GM21825 (cell line): Measurements from ENCODE around the gene POGLUT2.
A peak's percentile ranks its signal among the peaks of the same experiment; 100 is the strongest.
"Not testable (repeated sequence)": the region's sequence is repeated elsewhere in the genome, so short reads cannot be mapped to it uniquely, and the experiment has no call there.

ENCODE experiments used
- ATAC-seq: cut with Tn5 transposase; IDR thresholded peaks from one replicate; pipeline ENCODE4 v1.9.1; 2021; ENCODE audit warnings: mild to moderate bottlenecking, moderate library complexity; ENCODE audit not compliant: unreplicated experiment

Gene POGLUT2

GRCh38 chr13:102812611-102813287, 14.0 kb upstream of the POGLUT2 start:
- ATAC-seq, result no peak

- ATAC-seq, result no peak
Measured at GRCh38 chr13:102807699-102808098, 8.9 kb upstream of the POGLUT2 start.

GRCh38 chr13:102805680-102806079, 6.9 kb upstream of the POGLUT2 start:
- no peak for ATAC-seq

GRCh38 chr13:102800145-102801041, 1.6 kb upstream of the POGLUT2 start:
- ATAC-seq, result peak; percentile 79

- ATAC-seq, result peak; percentile 3
Measured at GRCh38 chr13:102799426-102800144, 809 bp upstream of the POGLUT2 start.

GRCh38 chr13:102793611-102794355, 5.0 kb downstream of the POGLUT2 start:
- ATAC-seq, result no peak

- no peak for ATAC-seq
Measured at GRCh38 chr13:102792396-102792795, 6.4 kb downstream of the POGLUT2 start.

- no peak for ATAC-seq
Measured at GRCh38 chr13:102788683-102789082, 10.1 kb downstream of the POGLUT2 start.

- ATAC-seq, result no peak
Measured at GRCh38 chr13:102784483-102784882, 14.3 kb downstream of the POGLUT2 start.

GRCh38 chr13:102781591-102781990, 17.2 kb downstream of the POGLUT2 start:
- ATAC-seq, result no peak

- ATAC-seq, result not testable (repeated sequence)
Measured at GRCh38 chr13:102780656-102781055, 18.1 kb downstream of the POGLUT2 start.

- ATAC-seq, result no peak
Measured at GRCh38 chr13:102779436-102780159, 19.2 kb downstream of the POGLUT2 start.

GRCh38 chr13:102777736-102778135, 21.0 kb downstream of the POGLUT2 start:
- no peak for ATAC-seq

GRCh38 chr13:102776271-102776670, 22.5 kb downstream of the POGLUT2 start:
- no peak for ATAC-seq

- ATAC-seq, result no peak
Measured at GRCh38 chr13:102774591-102775520, 23.9 kb downstream of the POGLUT2 start.

GRCh38 chr13:102774214-102774568, 24.6 kb downstream of the POGLUT2 start:
- no peak for ATAC-seq

- ATAC-seq, result peak; percentile 94
Measured at GRCh38 chr13:102773441-102774213, 25.1 kb downstream of the POGLUT2 start, which contains the start of gene TEX30. Gene TEX30, minus strand, starts transcription at chr13:102773786. Its CDS starts 3,760 bp downstream, at chr13:102770026.

GRCh38 chr13:102772042-102772425, 26.7 kb downstream of the POGLUT2 start:
- no peak for ATAC-seq
